Fibroblast of gingiva (primary cell): ENCODE results near the gene DUSP5.

Source experiments
- DNase-seq: peaks from one replicate; pipeline ENCODE4 v3.0.0-alpha.2; 2011; ENCODE audit warnings: low read depth

The DUSP5 gene

GRCh38 chr10:110501142-110501937, 3.6 kb downstream of the DUSP5 start:
- DNase-seq = peak; percentile 89

DNA sequence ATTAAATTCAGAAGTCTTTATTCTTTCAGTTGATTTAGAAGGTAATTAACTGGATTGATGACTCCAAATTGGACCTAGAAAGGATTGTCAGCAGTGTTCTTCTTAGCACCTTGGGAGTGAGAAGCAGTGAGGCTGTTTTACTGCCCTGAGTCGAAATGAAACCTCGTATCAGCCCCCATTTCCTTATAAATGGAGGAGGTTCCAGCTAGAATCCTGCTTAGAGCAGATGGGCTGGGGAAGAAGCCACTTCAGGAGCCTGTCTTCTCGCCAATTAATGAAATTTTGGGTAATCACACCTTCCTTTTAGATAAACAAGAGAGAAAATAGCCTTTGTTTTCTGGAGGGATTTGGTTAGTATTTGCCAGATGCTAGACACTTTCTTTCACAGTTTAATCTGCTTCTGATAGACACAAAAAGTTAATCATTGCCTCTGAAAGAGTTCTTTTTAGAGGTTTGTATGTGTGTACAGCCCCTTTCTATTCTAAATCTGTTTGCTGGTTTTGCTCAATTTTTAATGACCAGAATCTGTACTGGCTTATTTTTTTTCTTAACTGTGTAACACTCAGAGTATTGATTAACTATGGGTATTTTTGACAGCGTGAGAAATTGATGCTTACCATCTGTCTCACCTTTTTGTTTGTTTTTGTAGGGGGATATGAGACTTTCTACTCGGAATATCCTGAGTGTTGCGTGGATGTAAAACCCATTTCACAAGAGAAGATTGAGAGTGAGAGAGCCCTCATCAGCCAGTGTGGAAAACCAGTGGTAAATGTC, 4.6 kb downstream of the DUSP5 start:
- no peak for DNase-seq

GRCh38 chr10:110502851-110503301, 5.2 kb downstream of the DUSP5 start:
- peak; percentile 97 for DNase-seq

- no peak for DNase-seq
Observed at GRCh38 chr10:110503528-110504110, 5.9 kb downstream of the DUSP5 start.

DNA sequence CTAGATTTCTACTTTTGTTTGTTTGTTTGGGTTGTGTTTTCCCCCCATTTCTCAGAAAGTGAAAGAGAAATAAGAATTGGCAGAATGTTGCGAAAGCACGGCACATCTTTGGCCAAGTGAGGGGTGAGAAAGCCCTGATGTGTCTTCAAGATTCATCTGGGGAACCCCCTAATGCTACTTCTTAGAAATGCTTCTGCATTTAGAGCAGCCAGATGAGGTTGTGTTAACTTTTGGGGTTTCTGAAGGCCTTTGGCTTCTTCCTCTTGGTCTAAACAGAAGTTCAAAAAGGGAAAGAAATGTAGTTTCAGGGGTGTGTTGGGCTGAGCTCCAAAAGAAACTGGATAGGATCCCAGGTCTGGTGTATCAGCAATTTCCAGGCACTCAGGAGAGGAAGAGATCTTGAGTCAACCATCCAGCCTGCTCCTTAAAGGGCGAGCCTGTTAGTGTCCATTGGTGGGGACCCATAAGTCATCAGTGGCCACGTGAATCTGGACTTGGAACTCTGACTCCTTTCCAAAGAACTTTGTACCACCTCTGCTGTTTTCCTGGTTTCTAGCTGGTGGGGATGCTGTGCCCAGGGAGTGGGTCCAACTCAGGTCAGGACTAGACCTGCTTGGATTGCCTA, 6.5 kb downstream of the DUSP5 start:
- peak; percentile 93 for DNase-seq

GRCh38 chr10:110505130-110505770, 7.5 kb downstream of the DUSP5 start:
- no peak for DNase-seq

DNA sequence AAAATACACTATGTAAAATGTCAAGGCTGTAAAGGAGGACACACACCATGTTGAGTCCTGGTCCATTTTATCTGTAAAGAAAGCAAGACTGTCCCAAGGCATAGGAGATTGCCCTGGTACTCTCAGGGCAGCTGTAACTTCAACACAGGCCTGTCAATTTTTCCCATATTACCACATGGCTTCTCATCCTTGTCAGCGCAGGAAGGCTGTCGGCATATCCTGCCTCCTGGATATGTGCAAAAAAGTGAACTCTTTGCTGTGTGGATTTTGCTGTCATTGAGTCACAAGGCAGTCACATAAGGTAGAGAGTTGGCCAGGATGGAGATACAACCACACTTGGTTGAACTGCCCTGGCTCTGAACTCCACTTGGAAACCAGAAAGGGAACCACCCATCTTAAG, 8.7 kb downstream of the DUSP5 start:
- no peak for DNase-seq

DNA sequence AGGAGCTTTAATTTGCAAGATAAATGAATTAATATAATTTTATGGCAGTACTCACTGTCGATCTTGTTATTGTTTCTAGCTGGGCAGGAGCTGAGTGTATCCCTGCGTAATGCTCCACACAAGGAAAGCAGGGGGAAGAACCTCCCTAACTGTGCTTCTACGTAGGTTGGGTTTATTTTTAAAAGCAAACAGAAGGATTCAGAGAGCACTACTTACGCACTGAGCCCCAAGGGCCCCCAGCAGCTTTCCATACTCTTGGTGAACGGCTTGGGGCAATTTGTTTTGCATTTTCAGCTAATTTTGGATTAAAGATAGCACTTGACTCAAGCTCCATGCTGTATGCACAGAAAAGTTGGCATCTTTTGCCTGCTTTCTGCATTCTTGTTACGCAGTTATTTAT, 9.6 kb downstream of the DUSP5 start:
- no peak for DNase-seq

GRCh38 chr10:110508159-110508788, 10.6 kb downstream of the DUSP5 start:
- no peak for DNase-seq

DNA sequence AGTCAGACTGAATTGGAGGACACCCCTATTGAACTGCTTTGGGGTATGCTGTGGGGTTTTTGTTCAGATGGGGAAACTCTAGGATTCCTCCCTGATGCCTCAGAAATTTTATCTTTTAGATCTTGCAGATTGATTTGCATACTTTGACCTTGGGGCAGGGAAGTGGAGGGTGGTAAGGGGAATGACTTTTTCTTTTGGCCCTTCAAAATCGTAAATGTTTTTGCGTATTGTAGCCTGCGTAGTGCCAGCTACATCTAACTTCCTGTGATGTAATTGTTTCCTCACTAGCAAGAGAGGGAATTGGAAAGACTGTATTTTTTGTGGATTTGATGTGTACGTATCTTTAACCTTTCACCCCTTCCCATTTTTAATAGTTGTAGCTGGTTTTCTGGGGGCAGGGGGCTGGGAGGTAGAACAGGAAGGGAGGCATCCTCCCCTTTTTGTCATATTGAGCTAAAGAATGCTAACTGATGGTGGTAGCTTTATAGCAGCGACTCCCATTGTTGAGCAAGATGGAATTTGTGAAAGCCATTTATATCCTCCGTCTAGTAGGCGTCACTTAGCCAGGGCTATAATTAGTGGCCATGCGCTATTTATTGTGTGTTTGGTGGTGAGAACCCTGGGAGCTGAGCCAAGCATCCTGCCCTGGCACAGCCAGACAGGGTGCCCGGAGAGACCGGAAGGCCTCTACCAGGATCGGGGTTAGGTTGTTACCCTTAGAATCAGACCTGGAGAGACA, 11.3 kb downstream of the DUSP5 start:
- no peak for DNase-seq

DNA sequence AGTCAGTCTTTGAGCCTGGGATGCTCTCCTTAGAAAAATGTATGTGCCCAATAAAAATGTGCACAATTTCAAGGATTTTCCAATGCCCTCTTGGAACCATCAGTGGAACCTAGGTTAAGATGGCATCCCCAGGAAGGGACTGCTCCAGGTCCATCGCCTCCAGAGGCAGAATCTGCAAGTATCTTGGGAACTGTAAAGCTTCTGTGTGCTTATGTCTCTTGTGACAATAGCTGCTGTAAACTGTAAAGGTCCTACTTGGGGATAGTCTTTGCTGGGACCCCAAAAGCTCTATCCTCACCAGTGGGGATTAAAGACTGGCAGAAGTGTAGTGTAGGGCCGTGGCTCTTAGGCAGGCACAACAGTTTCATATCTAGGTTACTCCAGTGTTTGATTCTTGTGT, 11.9 kb downstream of the DUSP5 start:
- no peak for DNase-seq

DNA sequence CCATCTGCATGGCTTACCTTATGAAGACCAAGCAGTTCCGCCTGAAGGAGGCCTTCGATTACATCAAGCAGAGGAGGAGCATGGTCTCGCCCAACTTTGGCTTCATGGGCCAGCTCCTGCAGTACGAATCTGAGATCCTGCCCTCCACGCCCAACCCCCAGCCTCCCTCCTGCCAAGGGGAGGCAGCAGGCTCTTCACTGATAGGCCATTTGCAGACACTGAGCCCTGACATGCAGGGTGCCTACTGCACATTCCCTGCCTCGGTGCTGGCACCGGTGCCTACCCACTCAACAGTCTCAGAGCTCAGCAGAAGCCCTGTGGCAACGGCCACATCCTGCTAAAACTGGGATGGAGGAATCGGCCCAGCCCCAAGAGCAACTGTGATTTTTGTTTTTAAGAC, 12.4 kb downstream of the DUSP5 start:
- DNase-seq = no peak

DNA sequence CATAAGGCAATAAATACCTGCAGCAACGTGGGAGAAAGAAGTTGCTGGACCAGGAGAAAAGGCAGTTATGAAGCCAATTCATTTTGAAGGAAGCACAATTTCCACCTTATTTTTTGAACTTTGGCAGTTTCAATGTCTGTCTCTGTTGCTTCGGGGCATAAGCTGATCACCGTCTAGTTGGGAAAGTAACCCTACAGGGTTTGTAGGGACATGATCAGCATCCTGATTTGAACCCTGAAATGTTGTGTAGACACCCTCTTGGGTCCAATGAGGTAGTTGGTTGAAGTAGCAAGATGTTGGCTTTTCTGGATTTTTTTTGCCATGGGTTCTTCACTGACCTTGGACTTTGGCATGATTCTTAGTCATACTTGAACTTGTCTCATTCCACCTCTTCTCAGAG, 13.0 kb downstream of the DUSP5 start:
- no peak for DNase-seq

DNA sequence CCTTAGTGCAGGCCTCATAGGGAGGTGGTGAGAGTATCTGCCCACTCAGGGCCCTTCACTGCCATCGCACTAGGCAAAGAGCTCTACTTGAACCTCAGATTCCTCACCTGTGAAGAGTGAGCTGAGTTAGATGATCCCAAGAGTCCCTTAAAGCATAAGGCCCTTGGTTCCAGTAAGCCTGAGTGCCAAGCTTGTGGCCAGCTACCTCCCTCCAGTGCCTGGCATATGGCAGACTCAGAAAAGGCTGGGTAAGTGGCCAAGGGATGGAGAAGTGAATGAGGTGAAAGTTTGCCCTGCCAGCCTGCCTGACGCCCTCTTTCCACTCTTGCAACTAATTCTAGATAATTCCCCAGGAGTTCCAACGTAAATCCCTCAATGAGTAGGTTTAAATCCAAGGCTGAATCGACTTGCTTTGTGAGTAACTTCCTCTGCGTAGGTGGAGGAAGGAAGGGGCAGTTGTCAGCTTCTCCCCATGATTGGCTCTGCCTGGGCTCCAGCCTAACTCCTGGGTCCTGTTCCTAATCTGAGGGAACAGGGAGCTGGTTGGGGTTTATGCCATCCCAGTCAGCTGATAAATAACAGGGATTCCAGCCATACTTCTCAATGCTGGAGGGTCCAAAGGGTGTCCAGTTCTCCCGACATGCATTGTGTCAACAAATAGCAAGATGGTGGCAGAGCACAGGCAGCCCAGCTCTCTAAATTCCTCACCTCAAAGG, 14.2 kb downstream of the DUSP5 start:
- DNase-seq = no peak

DNA sequence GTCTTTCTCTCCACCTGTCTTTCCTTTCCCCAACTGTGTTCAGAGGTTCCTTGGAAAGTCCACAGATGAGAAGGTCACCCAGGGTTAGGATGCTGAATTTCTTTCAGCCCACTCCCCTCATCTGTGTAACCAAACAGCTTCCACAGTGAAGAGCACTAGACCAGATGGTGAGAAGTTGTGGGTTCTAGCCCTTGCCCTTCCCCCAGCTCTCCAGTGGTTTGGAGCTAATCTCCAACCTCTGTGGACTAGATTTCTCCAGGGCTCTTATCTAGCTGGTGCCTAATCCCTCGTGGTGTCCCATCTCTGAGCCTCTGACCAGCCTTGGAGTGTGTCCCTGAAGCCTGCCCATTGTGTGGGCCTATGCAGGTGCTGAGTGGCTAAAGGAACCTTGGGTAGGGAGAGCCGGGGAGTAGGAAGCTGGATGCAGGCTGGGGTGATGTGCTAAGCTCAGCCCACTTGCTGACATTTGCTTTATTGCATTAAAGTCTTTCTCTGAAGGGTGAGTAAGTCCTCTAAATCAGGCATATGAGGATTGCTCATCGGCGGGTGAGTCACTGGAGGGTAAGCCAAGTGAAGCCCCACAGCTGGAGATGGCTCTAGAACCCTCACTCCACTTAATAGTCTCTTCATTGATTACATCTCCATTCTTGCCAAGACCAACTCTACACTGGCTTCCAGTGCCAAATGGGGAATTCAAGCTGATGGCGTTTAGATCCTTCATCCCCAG, 14.9 kb downstream of the DUSP5 start:
- DNase-seq = peak; percentile 79

- DNase-seq = no peak
Observed at GRCh38 chr10:110513949-110514348, 16.2 kb downstream of the DUSP5 start.

DNA sequence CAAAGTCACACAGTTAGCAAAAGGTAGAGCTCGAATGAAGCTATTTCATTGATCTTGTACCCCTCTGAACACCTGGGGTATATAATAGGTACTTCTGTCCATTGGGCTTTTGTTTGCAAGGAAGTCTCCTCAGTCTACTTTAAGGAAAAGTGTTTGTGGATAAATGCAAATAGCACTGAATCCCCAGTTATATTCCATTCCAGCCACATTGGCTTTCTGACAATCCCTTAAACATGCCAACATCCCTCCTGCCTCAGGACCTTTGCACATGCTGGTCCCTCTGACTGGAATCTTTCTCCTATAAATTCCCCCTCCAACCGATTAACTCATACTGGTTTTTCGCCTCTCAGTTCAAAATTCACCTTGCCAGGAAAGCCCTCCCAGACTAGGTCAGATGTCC, 17.1 kb downstream of the DUSP5 start:
- no peak for DNase-seq

- DNase-seq = no peak
Observed at GRCh38 chr10:110516815-110517492, 19.2 kb downstream of the DUSP5 start.
